Testis (tissue), 3 donors: Measurements from ENCODE around the gene LRRC7. TPM values are rescaled to one million over a fixed set of nuclear protein-coding genes. Genes with fewer than 3 reads are reported as not detected.

Experiments
- DNase-seq: peaks from one replicate; pipeline ENCODE4 v3.0.0-alpha.2; 2019
- H3K27ac ChIP-seq, 2 donors: fragments of 200-600 bp; sonication (generic); one replicate each; pipeline ENCODE4 v1.5.1; 2019
- H3K27me3 ChIP-seq: fragments of 200-600 bp; sonication (generic); one replicate; pipeline ENCODE4 v1.5.1; 2019
- H3K36me3 ChIP-seq: fragments of 200-600 bp; sonication (generic); one replicate; pipeline ENCODE4 v1.5.1; 2017; ENCODE audit warnings: low read depth; ENCODE audit errors: missing control alignments
- H3K4me1 ChIP-seq: fragments of 200-600 bp; sonication (generic); one replicate; pipeline ENCODE4 v1.5.1; 2019
- H3K4me3 ChIP-seq, 2 donors: fragments of 200-600 bp; sonication (generic); one replicate each; pipeline ENCODE4 v1.5.1; 2017 to 2019
- H3K9me3 ChIP-seq: fragments of 200-600 bp; sonication (generic); one replicate; pipeline ENCODE4 v1.5.1; 2017
- CTCF ChIP-seq, 3 experiments: fragments of 450-650 bp in 2 of 3; fragments of 200-600 bp in 1 of 3; sonication (generic) in 1 of 3; IDR thresholded peaks; one replicate each; pipeline ENCODE4 v1.5.1; 2016 to 2019; ENCODE audit warnings: antibody characterized with exemption in 3 of 3, mild to moderate bottlenecking in 2 of 3, moderate library complexity in 1 of 3
- POLR2A ChIP-seq: fragments of 450-650 bp; IDR thresholded peaks from one replicate; pipeline ENCODE4 v1.6.1; 2017; ENCODE audit warnings: antibody characterized with exemption, mild to moderate bottlenecking, moderate library complexity
- WGBS, 2 donors: methylation state at CpG; one replicate each; pipeline ENCODE4 v1.1.5; 2018; 5-methylcytosine and 5-hydroxymethylcytosine counted together
- intact Hi-C: fragments of 100-400 bp; cut with DNase I; formaldehyde crosslinking; loops from one replicate; pipeline ENCODE4 v1.15.1; 2023; ENCODE audit warnings: low total_unique reads
- polyA plus RNA-seq: library from polyadenylated mRNA; stranded (reverse); fragments of 350-450 nt; fragmentation: Illumina TruSeq; extraction: RNeasy Lipid Tissue Mini Kit (QIAGEN cat#74804); gene quantifications from one replicate; pipeline ENCODE4 v1.2.3, GENCODE V29; 2014; ENCODE audit warnings: low read depth, low replicate concordance; ENCODE audit not compliant: insufficient read depth
- total RNA-seq, 2 donors: library from RNA; depleted of rRNA; stranded (reverse); fragments of >200 nt; gene quantifications; one replicate each; pipeline ENCODE4 v1.2.3, GENCODE V29; 2016

Gene LRRC7
- total and polyA plus RNA-seq, 3 donors from 2014 or later = 5.2 to 8.0 (median 6.9) TPM

DNA sequence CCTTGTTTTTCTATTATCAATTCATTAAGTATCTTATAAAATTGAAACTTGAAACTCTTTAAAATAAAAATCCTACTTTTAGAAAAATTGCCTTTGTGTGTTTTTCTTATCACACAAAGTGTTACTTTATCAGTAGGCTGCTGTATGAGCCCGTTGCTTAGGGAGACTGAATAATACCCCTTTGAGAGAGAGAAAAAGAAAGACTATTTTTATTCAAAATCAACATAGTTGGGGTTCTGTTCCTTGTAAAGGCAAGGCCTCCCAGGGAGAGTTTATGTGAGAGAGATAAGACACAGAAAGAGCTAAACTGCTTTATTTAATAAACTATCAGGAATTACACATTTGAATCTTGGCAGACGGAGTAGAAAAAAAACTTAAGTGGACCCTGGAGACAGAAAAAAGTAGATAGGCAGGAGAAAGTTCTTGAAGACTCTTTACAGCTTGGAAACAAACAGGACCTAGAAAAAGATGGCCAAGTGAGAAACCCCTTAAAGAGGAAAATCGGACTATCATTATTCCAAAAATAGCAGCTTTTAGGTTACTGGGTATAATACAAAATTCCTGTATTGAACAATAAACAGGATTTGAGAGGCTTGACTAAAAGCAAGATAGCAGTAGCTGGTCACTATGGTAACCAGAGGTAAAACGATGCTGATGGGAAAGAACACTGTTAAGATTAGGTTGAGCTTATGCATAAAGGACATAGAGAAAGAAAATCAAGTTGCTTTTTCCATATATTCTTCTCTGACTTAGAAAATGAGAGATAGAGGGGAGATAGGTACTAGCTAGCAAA is 170.9 kb downstream of the LRRC7 start:
- peak overlapping the region; percentile 5 to 66 for H3K27ac ChIP-seq
- no peaks in the 10 kb centered on the region for H3K27me3 ChIP-seq
- WGBS, 2 donors = 26 to 30% methylated on average over 4 of the region's 4 CpGs

GRCh38 chr1:69739251-69739605 is 171.5 kb downstream of the LRRC7 start:
- Histone ChIP-seq H3K27ac (peak overlapping the region; percentile 5 to 66), H3K27me3 (no peaks in the 10 kb centered on the region), H3K9me3 (no peaks in the 10 kb centered on the region), H3K4me1 (peaks cover 9% of the 10 kb centered on the region), H3K36me3 (no peaks in the 10 kb centered on the region), H3K4me3 (no peak overlapping the region)
- 71 to 94% methylated on average over 1 of the region's 1 CpG for WGBS, 2 donors
- no peak for TF ChIP-seq POLR2A
- no peak for TF ChIP-seq CTCF (IDR thresholded peaks at IDR 0.05)
- intact Hi-C loops = no loop called here
- DNase-seq = no peak

More for the DNA sequence above, 170.9 kb downstream of the LRRC7 start:
- Histone ChIP-seq H3K9me3 (no peaks in the 10 kb centered on the region), H3K36me3 (no peaks in the 10 kb centered on the region), H3K4me3 (no peak overlapping the region), H3K4me1 (peaks cover 9% of the 10 kb centered on the region)
- DNase-seq = peak; percentile 38
- no peak for TF ChIP-seq CTCF (IDR thresholded peaks at IDR 0.05)
- TF ChIP-seq POLR2A = no peak
- intact Hi-C loops = no loop called here

- peaks cover 9% of the 10 kb centered on the region for H3K4me1 ChIP-seq
- no peaks in the 10 kb centered on the region for H3K9me3 ChIP-seq
- no peaks in the 10 kb centered on the region for H3K27me3 ChIP-seq
- H3K4me3 ChIP-seq = no peak overlapping the region
- no peaks in the 10 kb centered on the region for H3K36me3 ChIP-seq
- no peak overlapping the region for H3K27ac ChIP-seq
- DNase-seq = no peak
- WGBS, 2 donors = 49 to 50% methylated on average over 3 of the region's 3 CpGs
- intact Hi-C loops = no loop called here
- no peak for TF ChIP-seq POLR2A
- no peak for TF ChIP-seq CTCF (IDR thresholded peaks at IDR 0.05)
Measured at GRCh38 chr1:69743146-69743545, 175.4 kb downstream of the LRRC7 start.

DNA sequence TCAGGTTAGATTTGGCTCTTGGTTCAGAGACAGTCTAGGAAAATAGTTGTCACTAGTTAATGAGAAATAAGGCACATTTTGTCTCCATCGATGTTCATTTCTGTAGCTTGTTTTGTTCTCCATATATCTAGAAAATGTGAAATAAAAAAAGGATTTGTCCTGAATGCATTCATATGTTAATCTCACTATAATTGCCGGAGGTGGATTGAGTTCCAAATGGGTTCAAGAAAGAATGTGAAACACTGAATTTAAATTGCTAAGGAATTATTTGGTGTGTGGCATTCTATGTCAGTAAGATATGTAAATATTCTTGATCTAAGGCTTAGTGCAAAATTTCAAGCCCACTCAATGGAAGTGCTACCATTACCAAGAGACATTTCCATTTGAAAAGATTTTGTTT is 176.7 kb downstream of the LRRC7 start:
- Histone ChIP-seq H3K36me3 (no peaks in the 10 kb centered on the region), H3K27ac (no peak overlapping the region), H3K9me3 (no peaks in the 10 kb centered on the region), H3K4me3 (no peak overlapping the region), H3K27me3 (no peaks in the 10 kb centered on the region), H3K4me1 (peaks cover 5% of the 10 kb centered on the region)
- TF ChIP-seq POLR2A (no peak), CTCF (IDR thresholded peaks at IDR 0.05) (no peak)
- DNase-seq = no peak
- 81 to 94% methylated on average over 2 of the region's 2 CpGs for WGBS, 2 donors
- intact Hi-C loops = no loop called here

DNA sequence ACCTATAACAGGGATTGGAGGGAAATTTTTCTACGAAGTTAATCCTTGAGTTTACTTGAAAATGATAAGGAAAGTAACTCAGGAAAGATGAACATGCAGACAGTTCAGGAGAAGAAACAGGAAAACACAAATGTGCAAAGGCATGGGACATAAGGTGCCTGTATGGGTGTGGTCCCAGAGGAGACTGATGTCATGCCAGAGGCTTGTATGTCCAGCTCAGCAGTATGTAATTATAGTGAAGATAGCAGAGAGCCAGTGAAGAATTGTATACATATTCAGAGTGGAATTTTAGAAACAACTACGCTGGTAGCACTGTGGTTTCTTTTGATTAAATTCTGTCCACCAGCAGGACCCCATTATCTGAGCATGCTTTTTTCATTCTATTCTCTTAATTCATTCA is 179.5 kb downstream of the LRRC7 start:
- Histone ChIP-seq H3K4me3 (no peak overlapping the region), H3K36me3 (no peaks in the 10 kb centered on the region), H3K9me3 (no peaks in the 10 kb centered on the region), H3K27ac (no peak overlapping the region), H3K4me1 (peaks cover 4% of the 10 kb centered on the region), H3K27me3 (no peaks in the 10 kb centered on the region)
- no peak for DNase-seq
- TF ChIP-seq CTCF (IDR thresholded peaks at IDR 0.05) (no peak), POLR2A (no peak)
- intact Hi-C loops = no loop called here
- WGBS, 2 donors = 80 to 88% methylated on average over 2 of the region's 2 CpGs
